DND-41 (cell line): ENCODE measurements around the gene RPP25L.

Experiments
- ATAC-seq: fragments of 200-7000 bp; cut with Tn5 transposase; 3 replicates; pipeline ENCODE4 v1.9.1; 2021; ENCODE audit warnings: low read depth; ENCODE audit not compliant: insufficient read depth
- DNase-seq: peaks from one replicate; pipeline ENCODE4 v3.0.0-alpha.2; 2020
- H2AFZ ChIP-seq: 2 replicates; pipeline ENCODE4 v1.6.0; 2012; ENCODE audit warnings: low read depth, low read length
- H3K27ac ChIP-seq: 2 replicates; pipeline ENCODE4 v1.5.1; 2012; ENCODE audit warnings: low read length, inconsistent platforms
- H3K27me3 ChIP-seq: fragments of 200-600 bp; sonication (generic); 2 replicates; pipeline ENCODE4 v1.6.0; 2012; ENCODE audit warnings: low read length, mild to moderate bottlenecking, inconsistent platforms; ENCODE audit not compliant: insufficient read depth, poor library complexity
- H3K36me3 ChIP-seq: 2 replicates; pipeline ENCODE4 v1.5.1; 2012; ENCODE audit warnings: low read length, inconsistent platforms; ENCODE audit not compliant: insufficient read depth
- H3K4me1 ChIP-seq: 2 replicates; pipeline ENCODE4 v1.5.1; 2012; ENCODE audit warnings: mild to moderate bottlenecking, low read length; ENCODE audit not compliant: insufficient read depth
- H3K4me2 ChIP-seq: 2 replicates; pipeline ENCODE4 v1.6.0; 2012; ENCODE audit warnings: mild to moderate bottlenecking, moderate library complexity, low read length, inconsistent platforms; ENCODE audit not compliant: insufficient read depth
- H3K4me3 ChIP-seq, 2 experiments: fragments of 200-600 bp in 1 of 2; shearing (Covaris generic) in 1 of 2; 2 replicates each; pipeline ENCODE4 v1.5.1; 2012 to 2016; ENCODE audit warnings: inconsistent platforms in 2 of 2, low read length in 2 of 2, mild to moderate bottlenecking in 2 of 2, low read depth in 1 of 2, moderate library complexity in 1 of 2
- H3K79me2 ChIP-seq: 2 replicates; pipeline ENCODE4 v1.6.0; 2012; ENCODE audit warnings: low read length, inconsistent platforms; ENCODE audit not compliant: insufficient read depth
- H3K9ac ChIP-seq: 2 replicates; pipeline ENCODE4 v1.6.0; 2012; ENCODE audit warnings: low read depth, mild to moderate bottlenecking, inconsistent platforms, low read length, moderate library complexity
- H3K9me3 ChIP-seq: 2 replicates; pipeline ENCODE4 v1.5.1; 2012; ENCODE audit warnings: low read length, moderate library complexity, mild to moderate bottlenecking, inconsistent platforms; ENCODE audit not compliant: insufficient read depth, severe bottlenecking
- H4K20me1 ChIP-seq: 2 replicates; pipeline ENCODE4 v1.6.0; 2012; ENCODE audit warnings: low read length; ENCODE audit not compliant: insufficient read depth
- EZH2 ChIP-seq: IDR thresholded peaks from 3 replicates; pipeline ENCODE4 v1.6.1; 2012; ENCODE audit warnings: borderline replicate concordance, low read depth, mild to moderate bottlenecking, moderate library complexity, low read length, inconsistent platforms; ENCODE audit not compliant: severe bottlenecking
- TF ChIP-seq, protein P1 (sequence below): IDR thresholded peaks from 2 replicates; pipeline ENCODE4 v1.5.1; 2012; ENCODE audit warnings: borderline replicate concordance, low read length, moderate library complexity, mild to moderate bottlenecking; ENCODE audit not compliant: poor library complexity, severe bottlenecking; ENCODE audit errors: extremely low read depth

The RPP25L gene

GRCh38 chr9:34588671-34589635 lies 22.9 kb downstream of the RPP25L start:
- H3K4me3 ChIP-seq, result no peak overlapping the region
- ATAC-seq (no peak), DNase-seq (no peak)
- H3K27me3 ChIP-seq, result peaks cover 41% of the 10 kb centered on the region
- no peak overlapping the region for H3K9ac ChIP-seq
- no peaks in the 10 kb centered on the region for H3K79me2 ChIP-seq
- no peak overlapping the region for H2AFZ ChIP-seq
- H3K36me3 ChIP-seq, result no peaks in the 10 kb centered on the region
- H4K20me1 ChIP-seq, result no peaks in the 10 kb centered on the region
- no peak overlapping the region for H3K27ac ChIP-seq
- no peaks in the 10 kb centered on the region for H3K9me3 ChIP-seq
- no peak overlapping the region for H3K4me2 ChIP-seq
- TF ChIP-seq, protein P1, sequence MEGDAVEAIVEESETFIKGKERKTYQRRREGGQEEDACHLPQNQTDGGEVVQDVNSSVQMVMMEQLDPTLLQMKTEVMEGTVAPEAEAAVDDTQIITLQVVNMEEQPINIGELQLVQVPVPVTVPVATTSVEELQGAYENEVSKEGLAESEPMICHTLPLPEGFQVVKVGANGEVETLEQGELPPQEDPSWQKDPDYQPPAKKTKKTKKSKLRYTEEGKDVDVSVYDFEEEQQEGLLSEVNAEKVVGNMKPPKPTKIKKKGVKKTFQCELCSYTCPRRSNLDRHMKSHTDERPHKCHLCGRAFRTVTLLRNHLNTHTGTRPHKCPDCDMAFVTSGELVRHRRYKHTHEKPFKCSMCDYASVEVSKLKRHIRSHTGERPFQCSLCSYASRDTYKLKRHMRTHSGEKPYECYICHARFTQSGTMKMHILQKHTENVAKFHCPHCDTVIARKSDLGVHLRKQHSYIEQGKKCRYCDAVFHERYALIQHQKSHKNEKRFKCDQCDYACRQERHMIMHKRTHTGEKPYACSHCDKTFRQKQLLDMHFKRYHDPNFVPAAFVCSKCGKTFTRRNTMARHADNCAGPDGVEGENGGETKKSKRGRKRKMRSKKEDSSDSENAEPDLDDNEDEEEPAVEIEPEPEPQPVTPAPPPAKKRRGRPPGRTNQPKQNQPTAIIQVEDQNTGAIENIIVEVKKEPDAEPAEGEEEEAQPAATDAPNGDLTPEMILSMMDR, result no peak
- no peak for TF ChIP-seq EZH2
- no peaks in the 10 kb centered on the region for H3K4me1 ChIP-seq

GRCh38 chr9:34587271-34587670 lies 24.6 kb downstream of the RPP25L start:
- Histone ChIP-seq H3K9me3 (no peaks in the 10 kb centered on the region), H3K4me2 (no peak overlapping the region)
- TF ChIP-seq EZH2, result no peak
- TF ChIP-seq, protein P1, result no peak

GRCh38 chr9:34585946-34586669 lies 25.8 kb downstream of the RPP25L start:
- Histone ChIP-seq H3K9ac (no peak overlapping the region), H4K20me1 (no peaks in the 10 kb centered on the region), H3K4me1 (no peaks in the 10 kb centered on the region), H3K4me2 (no peak overlapping the region), H3K27me3 (peaks cover 25% of the 10 kb centered on the region), H3K9me3 (no peaks in the 10 kb centered on the region), H3K27ac (no peak overlapping the region), H3K79me2 (no peaks in the 10 kb centered on the region), H3K4me3 (no peak overlapping the region), H2AFZ (no peak overlapping the region), H3K36me3 (no peaks in the 10 kb centered on the region)
- ATAC-seq (no peak), DNase-seq (no peak)
- TF ChIP-seq EZH2, result no peak
- TF ChIP-seq, protein P1, result no peak

More at GRCh38 chr9:34587271-34587670, 24.6 kb downstream of the RPP25L start:
- Histone ChIP-seq H3K79me2 (no peaks in the 10 kb centered on the region), H4K20me1 (no peaks in the 10 kb centered on the region), H3K27ac (no peak overlapping the region), H3K27me3 (peaks cover 27% of the 10 kb centered on the region), H3K4me1 (no peaks in the 10 kb centered on the region), H2AFZ (no peak overlapping the region), H3K9ac (no peak overlapping the region), H3K4me3 (no peak overlapping the region), H3K36me3 (no peaks in the 10 kb centered on the region)
- DNase-seq (no peak), ATAC-seq (no peak)
